ENCODE data around the gene TBC1D24. TPM values are rescaled to one million over a fixed set of nuclear protein-coding genes. Genes with fewer than 3 reads are reported as not detected.

The TBC1D24 gene
- total and polyA plus RNA-seq, 2 donors (not counting 1 experiment from before 2014, with no cell fraction given) = 7.1 to 9.4 TPM

DNA sequence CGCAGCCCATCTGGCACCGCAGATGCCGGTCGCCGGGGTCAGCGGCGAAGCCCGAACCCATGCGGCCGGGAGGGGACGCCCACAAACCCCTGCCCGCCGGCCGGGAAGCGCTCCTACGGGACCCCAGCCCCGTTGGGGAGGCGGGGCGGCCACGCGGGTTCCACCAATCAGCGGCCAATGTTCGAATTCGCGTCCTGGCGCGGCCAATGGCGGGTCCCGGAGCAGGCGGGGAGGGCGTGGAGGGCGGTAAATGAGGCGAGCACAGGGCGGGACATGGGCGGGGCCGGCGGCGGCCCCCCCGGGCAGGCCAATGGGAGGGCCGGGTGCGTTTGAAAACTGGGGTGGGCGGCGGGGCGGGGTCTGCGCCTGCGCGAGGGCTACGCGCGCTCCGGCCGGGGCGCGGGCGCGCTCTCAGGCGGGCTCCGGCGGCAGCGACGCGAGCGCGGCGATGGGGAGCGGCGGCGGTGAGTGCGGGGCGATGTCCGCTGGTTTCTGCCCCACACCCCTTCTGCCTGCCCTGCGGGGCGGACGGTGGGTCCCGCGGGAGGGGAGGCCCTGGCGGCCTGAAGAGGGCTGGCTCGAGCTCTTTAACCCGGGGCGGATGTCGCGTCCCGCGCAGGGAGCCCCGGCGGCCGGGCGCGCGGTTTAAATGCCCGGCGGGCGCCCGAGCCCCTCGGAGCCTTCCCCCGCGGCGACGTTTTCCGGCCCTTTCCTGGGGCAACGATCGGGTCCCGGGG, 45.7 kb upstream of the TBC1D24 start, which contains the start of gene CCNF:
Gene CCNF (plus strand): TSS at position 414 of the 737 bp plus-strand sequence. CDS start 35 bp downstream, at position 449.
- Histone ChIP-seq H3K27me3 (replicated peaks in 1 of 4; ENCODE audit: control extremely low read depth in 1 of 4, control insufficient read depth in 3 of 4, insufficient read depth in 4 of 4, low read length in 3 of 4) (no peaks in the 10 kb centered on the region), H4K20me1 (ENCODE audit: control insufficient read depth, insufficient read depth, low read length, poor library complexity, severe bottlenecking) (no peaks in the 10 kb centered on the region), H3K4me1 (ENCODE audit: control insufficient read depth in 2 of 2, insufficient read depth in 2 of 2, low read length in 2 of 2) (peaks cover 9 to 17% of the 10 kb centered on the region in 2 donors), H3K9me3 (ENCODE audit: control extremely low read depth in 1 of 3, control insufficient read depth in 2 of 3, insufficient read depth in 1 of 3, low read length in 2 of 3) (no peaks in the 10 kb centered on the region), H2AFZ (ENCODE audit: insufficient read depth, low read depth, low read length, poor library complexity, severe bottlenecking) (peak within 1 kb of the TSS; percentile 98), H3K27ac (ENCODE audit: low read length in 2 of 2) (peak within 1 kb of the TSS in 1 of 2 donors; percentile 53), H3K36me3 (replicated peaks in 1 of 2; ENCODE audit: control extremely low read depth in 1 of 2, control insufficient read depth in 1 of 2, extremely low read depth in 1 of 2, insufficient read depth in 2 of 2, low read length in 1 of 2) (peaks cover 0 to 10% of the 10 kb centered on the region in 2 experiments), H3K9ac (ENCODE audit: low read length) (peak within 1 kb of the TSS; percentile 69), H3K4me2 (replicated peaks; ENCODE audit: low read depth, low read length, poor library complexity, severe bottlenecking) (peak within 1 kb of the TSS; percentile 95), H3K4me3 (ENCODE audit: control extremely low read depth in 1 of 5, extremely low read depth in 1 of 5, insufficient read depth in 1 of 5, low read depth in 2 of 5, low read length in 4 of 5) (peak within 1 kb of the TSS; percentile 45 to 84 (median 77)), H3K79me2 (ENCODE audit: control insufficient read depth, insufficient read depth, low read length) (peaks cover 17% of the 10 kb centered on the region)
- ATAC-seq (ENCODE audit: low read depth) = peak; percentile 97
- ChIA-PET CTCF (interaction anchor here (0.7 to 4.4 kb wide), 9 partner anchors 11 to 387 kb away, joined by 3 to 31 read pairs (median 5); partner anchors contain the start of gene TBC1D24), POLR2A (interaction anchor here (0.5 to 2.0 kb wide), 4 partner anchors 11 to 147 kb away, joined by 3 to 6 read pairs (median 3); partner anchors contain the start of gene TEDC2)
- Mint-ChIP-seq H3K4me3 (peak within 1 kb of the TSS; percentile 96), H3K9me3 (ENCODE audit: insufficient read depth) (no peaks in the 10 kb centered on the region), H3K27ac (peak within 1 kb of the TSS; percentile 85), H3K27me3 (no peaks in the 10 kb centered on the region), H3K4me1 (peaks cover 13% of the 10 kb centered on the region)
- DNase-seq = peak; percentile 98
- intact Hi-C loops (cut with micrococcal nuclease) = loop anchor here (1.0 kb wide), 4 partner anchors 31 to 161 kb away; partner anchors contain the start of genes RNPS1 and TEDC2
- WGBS (ENCODE audit: insufficient coverage) = under 1% methylated on average over 103 of the region's 103 CpGs
- no peak for TF ChIP-seq EZH2 (IDR thresholded peaks at IDR 0.05; ENCODE audit: borderline replicate concordance, insufficient read depth, low read depth, low read length, poor library complexity, severe bottlenecking)
- TF ChIP-seq, protein P1, sequence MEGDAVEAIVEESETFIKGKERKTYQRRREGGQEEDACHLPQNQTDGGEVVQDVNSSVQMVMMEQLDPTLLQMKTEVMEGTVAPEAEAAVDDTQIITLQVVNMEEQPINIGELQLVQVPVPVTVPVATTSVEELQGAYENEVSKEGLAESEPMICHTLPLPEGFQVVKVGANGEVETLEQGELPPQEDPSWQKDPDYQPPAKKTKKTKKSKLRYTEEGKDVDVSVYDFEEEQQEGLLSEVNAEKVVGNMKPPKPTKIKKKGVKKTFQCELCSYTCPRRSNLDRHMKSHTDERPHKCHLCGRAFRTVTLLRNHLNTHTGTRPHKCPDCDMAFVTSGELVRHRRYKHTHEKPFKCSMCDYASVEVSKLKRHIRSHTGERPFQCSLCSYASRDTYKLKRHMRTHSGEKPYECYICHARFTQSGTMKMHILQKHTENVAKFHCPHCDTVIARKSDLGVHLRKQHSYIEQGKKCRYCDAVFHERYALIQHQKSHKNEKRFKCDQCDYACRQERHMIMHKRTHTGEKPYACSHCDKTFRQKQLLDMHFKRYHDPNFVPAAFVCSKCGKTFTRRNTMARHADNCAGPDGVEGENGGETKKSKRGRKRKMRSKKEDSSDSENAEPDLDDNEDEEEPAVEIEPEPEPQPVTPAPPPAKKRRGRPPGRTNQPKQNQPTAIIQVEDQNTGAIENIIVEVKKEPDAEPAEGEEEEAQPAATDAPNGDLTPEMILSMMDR (IDR thresholded peaks at IDR 0.05) = no peak

All from B cell (primary cell).